T-cell (primary cell): ENCODE data around the gene ING5. TPM values are rescaled to one million over a fixed set of nuclear protein-coding genes. Genes with fewer than 3 reads are reported as not detected.
A peak's percentile ranks its signal among the peaks of the same experiment; 100 is the strongest.

Experiments
- ATAC-seq, 4 experiments: fragments of 200-7000 bp in 3 of 4; fragments of 150-1000 bp in 1 of 4; cut with Tn5 transposase; replicated peaks in 1 of 4; 1 replicate in 3 of 4; 2 replicates in 1 of 4; pipeline ENCODE4 v1.10.0; 2021; ENCODE audit warnings: moderate library complexity in 3 of 4, mild to moderate bottlenecking in 2 of 4, moderate number of reproducible peaks in 1 of 4
- CTCF ChIA-PET, 2 donors: fragments of 300-600 bp; sonication (Branson Sonifier 250); formaldehyde crosslinking; loops; one replicate each; lab custom pipeline; 2022; ENCODE audit warnings: antibody characterized with exemption in 2 of 2; lab: Charles Lee
- POLR2A ChIA-PET, 2 donors: fragments of 300-600 bp; sonication (Branson Sonifier 250); formaldehyde crosslinking; loops; one replicate each; lab custom pipeline; 2022; ENCODE audit warnings: antibody characterized with exemption in 2 of 2; lab: Charles Lee
- DNase-seq, 35 experiments: peaks; one replicate each; pipeline versions ENCODE4 v3.0.0 to v3.0.0-alpha.2; 2013 to 2023
- H3K27ac ChIP-seq: one replicate; pipeline ENCODE4 v1.5.1; 2013; ENCODE audit warnings: low read length
- H3K27me3 ChIP-seq, 2 experiments: replicated peaks in 1 of 2; 1 replicate in 1 of 2; 2 replicates in 1 of 2; pipeline versions ENCODE4 v1.6.1 to v1.7.0; 2013; ENCODE audit warnings: low read length in 1 of 2, mixed read lengths in 1 of 2; ENCODE audit not compliant: control insufficient read depth in 2 of 2, insufficient read depth in 2 of 2; ENCODE audit errors: extremely low read depth in 1 of 2
- H3K36me3 ChIP-seq, 2 donors: 1 replicate in 1 of 2; 2 replicates in 1 of 2; pipeline versions ENCODE4 v1.6.1 to v1.7.0; 2013; ENCODE audit warnings: low read length in 1 of 2; ENCODE audit not compliant: control insufficient read depth in 2 of 2, insufficient read depth in 1 of 2; ENCODE audit errors: extremely low read depth in 1 of 2
- H3K4me1 ChIP-seq, 2 experiments: 1 replicate in 1 of 2; 2 replicates in 1 of 2; pipeline versions ENCODE4 v1.6.1 to v1.7.0; 2013; ENCODE audit warnings: low read length in 2 of 2, mixed read lengths in 1 of 2; ENCODE audit not compliant: insufficient read depth in 2 of 2, control insufficient read depth in 1 of 2; ENCODE audit errors: extremely low read depth in 1 of 2
- H3K4me3 ChIP-seq, 2 donors: 1 replicate in 1 of 2; 2 replicates in 1 of 2; pipeline versions ENCODE4 v1.5.1 to v1.7.0; 2013; ENCODE audit warnings: mild to moderate bottlenecking in 2 of 2, low read length in 1 of 2, moderate library complexity in 1 of 2; ENCODE audit not compliant: control insufficient read depth in 1 of 2; ENCODE audit errors: extremely low read depth in 1 of 2
- H3K9me3 ChIP-seq: 2 replicates; pipeline ENCODE4 v1.7.0; 2013
- H3K27ac Mint-ChIP-seq, 2 donors: one replicate each; pipeline ENCODE4 v1.8.0; 2020 to 2021; ENCODE audit warnings: mild to moderate bottlenecking in 2 of 2, mixed read lengths in 2 of 2
- H3K27me3 Mint-ChIP-seq, 2 donors: one replicate each; pipeline ENCODE4 v1.8.0; 2021 to 2022; ENCODE audit warnings: mixed read lengths in 2 of 2
- H3K36me3 Mint-ChIP-seq: one replicate; pipeline ENCODE4 v1.8.0; 2021; ENCODE audit warnings: mixed read lengths
- H3K4me1 Mint-ChIP-seq, 3 donors: one replicate each; pipeline ENCODE4 v1.8.0; 2020 to 2022; ENCODE audit warnings: mixed read lengths in 3 of 3, mild to moderate bottlenecking in 1 of 3
- H3K4me3 Mint-ChIP-seq, 3 donors: one replicate each; pipeline ENCODE4 v1.8.0; 2020 to 2022; ENCODE audit warnings: mild to moderate bottlenecking in 3 of 3, mixed read lengths in 3 of 3, moderate library complexity in 3 of 3
- H3K9me3 Mint-ChIP-seq, 3 donors: one replicate each; pipeline ENCODE4 v1.8.0; 2020 to 2022; ENCODE audit warnings: mixed read lengths in 3 of 3
- WGBS: methylation state at CpG from one replicate; pipeline ENCODE4 v1.1.5; 2013; ENCODE audit warnings: missing lambda C conversion rate; ENCODE audit not compliant: insufficient coverage; 5-methylcytosine and 5-hydroxymethylcytosine counted together
- total RNA-seq, 35 experiments: library from RNA in 6 of 35; stranded (reverse) in 6 of 35; fragments of 120-200 nt in 1 of 35; gene quantifications; one replicate each; pipeline versions ENCODE4 v1.2.1 to v1.2.4 and lab custom pipeline; 2013 to 2026

The ING5 gene
- total RNA-seq, 5 donors from 2014 or later (not counting 1 experiment from before 2014, with no cell fraction given): 63.0 to 98.0 (median 77.4) TPM

DNA sequence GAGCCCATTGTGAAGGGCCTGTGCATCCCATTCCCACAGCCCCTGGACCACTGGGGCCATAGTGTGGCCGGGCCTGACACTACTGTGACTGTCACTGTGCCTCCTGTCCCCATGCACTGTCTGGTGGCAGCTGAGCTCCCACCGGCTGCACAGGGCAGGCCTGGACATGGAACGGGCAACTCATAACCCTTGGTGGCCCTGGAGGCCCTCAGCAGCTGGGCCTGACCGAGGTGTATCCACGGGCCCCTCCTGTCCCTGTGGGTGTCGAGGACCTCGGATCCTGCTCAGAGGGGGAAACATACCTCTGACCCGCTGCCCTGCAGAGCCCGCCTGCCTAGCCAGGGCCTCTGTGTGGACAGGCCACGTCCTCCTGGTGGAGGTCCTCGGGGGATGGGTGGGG lies 67.0 kb downstream of the ING5 start:
- Histone ChIP-seq H3K4me3 (no peak overlapping the region), H3K27me3 (peaks cover 0 to 4% of the 10 kb centered on the region in 2 experiments), H3K36me3 (no peaks in the 10 kb centered on the region), H3K27ac (no peak overlapping the region), H3K9me3 (no peaks in the 10 kb centered on the region), H3K4me1 (peaks cover 2 to 39% of the 10 kb centered on the region in 2 experiments)
- no peak overlapping the region for H3K27ac Mint-ChIP-seq
- DNase-seq: peak in 1 of 35 experiments; percentile 19
- POLR2A ChIA-PET: no interaction called here
- no peaks in the 10 kb centered on the region for H3K27me3 Mint-ChIP-seq
- no peaks in the 10 kb centered on the region for H3K9me3 Mint-ChIP-seq
- no peak for ATAC-seq
- no peak overlapping the region for H3K4me3 Mint-ChIP-seq
- H3K36me3 Mint-ChIP-seq: no peaks in the 10 kb centered on the region
- H3K4me1 Mint-ChIP-seq: peaks cover 12 to 20% (median 13%) of the 10 kb centered on the region in 3 donors
- 89% methylated on average over 9 of the region's 11 CpGs for WGBS
- CTCF ChIA-PET: no interaction called here

DNA sequence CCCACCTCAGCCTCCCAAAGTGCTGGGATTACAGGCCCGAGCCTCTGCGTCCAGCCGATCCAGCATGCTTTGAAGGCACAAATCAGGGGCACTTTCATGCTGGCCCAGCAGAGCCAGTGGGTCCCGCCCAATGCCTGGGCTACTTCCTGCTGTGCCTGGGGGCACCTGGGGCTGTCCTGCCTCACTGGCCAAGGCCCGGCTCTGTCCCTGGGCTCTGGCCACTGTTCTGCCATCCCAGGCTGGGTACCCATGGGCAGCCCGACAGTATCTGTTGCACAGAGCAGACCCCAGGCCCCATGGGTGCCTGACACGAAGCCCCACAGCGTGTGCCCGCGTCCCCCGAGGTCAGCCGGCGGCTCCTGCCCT lies 68.0 kb downstream of the ING5 start:
- H3K27ac Mint-ChIP-seq: no peak overlapping the region
- CTCF ChIA-PET: no interaction called here
- no peak overlapping the region for H3K4me3 Mint-ChIP-seq
- H3K36me3 ChIP-seq: no peaks in the 10 kb centered on the region
- no peaks in the 10 kb centered on the region for H3K36me3 Mint-ChIP-seq
- 92% methylated on average over 13 of the region's 13 CpGs for WGBS
- DNase-seq (peak in 1 of 35 experiments; percentile 11), ATAC-seq (no peak)
- POLR2A ChIA-PET: no interaction called here
- H3K27me3 ChIP-seq: peaks cover 0 to 11% of the 10 kb centered on the region in 2 experiments
- H3K4me1 Mint-ChIP-seq: peaks cover 11 to 14% (median 12%) of the 10 kb centered on the region in 3 donors
- no peaks in the 10 kb centered on the region for H3K9me3 Mint-ChIP-seq
- no peak overlapping the region for H3K27ac ChIP-seq
- peaks cover 2 to 31% of the 10 kb centered on the region in 2 experiments for H3K4me1 ChIP-seq
- H3K9me3 ChIP-seq: no peaks in the 10 kb centered on the region
- H3K27me3 Mint-ChIP-seq: no peaks in the 10 kb centered on the region
- no peak overlapping the region for H3K4me3 ChIP-seq

DNA sequence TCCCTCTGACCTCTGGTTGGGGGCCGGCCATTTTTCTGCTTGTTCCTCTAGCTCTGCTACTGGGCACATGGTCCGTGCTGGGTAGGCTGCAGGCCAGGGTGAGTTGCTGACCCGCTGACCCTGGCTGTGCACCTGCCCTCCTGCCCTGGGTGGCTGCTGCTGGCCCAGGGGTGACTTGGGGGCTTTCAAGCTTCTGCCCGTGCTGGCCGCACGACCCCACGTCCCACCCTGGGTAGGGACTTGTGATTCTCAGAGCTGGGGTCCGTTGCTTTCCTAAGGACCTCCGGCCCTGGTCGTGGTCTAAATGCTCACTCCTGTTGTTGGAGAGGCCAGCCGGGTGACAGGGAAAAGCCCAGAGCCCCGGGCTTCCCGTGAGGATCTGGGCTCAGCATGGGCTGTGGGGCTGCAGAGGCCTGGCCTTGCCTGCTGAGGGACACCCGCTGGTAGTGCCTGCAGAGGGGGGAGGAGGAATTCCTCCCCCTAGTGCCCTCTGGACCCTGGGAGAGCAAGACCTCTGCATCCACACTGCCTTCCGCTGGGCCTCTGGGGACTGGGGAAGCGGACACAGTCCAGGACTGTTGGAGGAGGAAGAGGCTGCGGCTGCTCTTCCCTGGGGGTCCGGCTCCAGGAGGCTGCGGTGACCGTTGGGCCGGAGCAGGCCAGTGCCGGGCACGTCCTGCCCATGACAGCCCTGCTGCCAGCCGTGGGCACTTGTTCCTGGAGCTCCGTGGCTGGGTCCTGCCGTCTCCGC lies 68.5 kb downstream of the ING5 start:
- POLR2A ChIA-PET: no interaction called here
- H3K9me3 ChIP-seq: no peaks in the 10 kb centered on the region
- no peaks in the 10 kb centered on the region for H3K27me3 Mint-ChIP-seq
- no peak for ATAC-seq
- H3K36me3 ChIP-seq: no peaks in the 10 kb centered on the region
- peaks cover 0 to 17% of the 10 kb centered on the region in 2 experiments for H3K27me3 ChIP-seq
- peaks cover 2 to 28% of the 10 kb centered on the region in 2 experiments for H3K4me1 ChIP-seq
- H3K4me3 Mint-ChIP-seq: no peak overlapping the region
- H3K36me3 Mint-ChIP-seq: no peaks in the 10 kb centered on the region
- H3K9me3 Mint-ChIP-seq: no peaks in the 10 kb centered on the region
- H3K4me3 ChIP-seq: no peak overlapping the region
- H3K27ac ChIP-seq: no peak overlapping the region
- peaks cover 11 to 14% (median 12%) of the 10 kb centered on the region in 3 donors for H3K4me1 Mint-ChIP-seq
- CTCF ChIA-PET: no interaction called here
- H3K27ac Mint-ChIP-seq: no peak overlapping the region
- peak in 1 of 35 experiments; percentile 22 for DNase-seq
- 81% methylated on average over 17 of the region's 27 CpGs for WGBS

DNA sequence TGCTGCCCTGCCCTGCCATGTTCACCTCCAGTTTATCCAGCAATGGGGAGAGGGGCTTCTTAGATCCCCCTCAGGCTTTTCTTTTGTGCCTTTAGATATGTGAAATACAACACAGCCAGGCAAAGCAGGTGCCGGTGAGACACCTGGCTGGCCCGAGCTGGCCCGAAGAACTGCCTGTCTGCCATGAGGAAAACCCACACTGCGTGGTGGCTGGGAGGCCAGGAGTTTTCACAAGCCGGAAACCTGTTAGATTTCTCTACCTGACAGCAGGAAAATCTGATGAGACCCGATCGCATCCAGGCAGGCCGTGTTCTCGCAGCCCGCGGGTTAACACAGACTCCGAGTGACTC lies 69.1 kb downstream of the ING5 start:
- peak overlapping the region in 1 of 2 donors; percentile 22 for H3K27ac Mint-ChIP-seq
- no peaks in the 10 kb centered on the region for H3K36me3 Mint-ChIP-seq
- no peak overlapping the region for H3K4me3 Mint-ChIP-seq
- ATAC-seq (no peak), DNase-seq (no peak)
- no peaks in the 10 kb centered on the region for H3K9me3 ChIP-seq
- H3K27me3 ChIP-seq: peaks cover 0 to 22% of the 10 kb centered on the region in 2 experiments
- H3K4me3 ChIP-seq: no peak overlapping the region
- no peaks in the 10 kb centered on the region for H3K36me3 ChIP-seq
- H3K27me3 Mint-ChIP-seq: no peaks in the 10 kb centered on the region
- WGBS: 96% methylated on average over 12 of the region's 12 CpGs
- H3K9me3 Mint-ChIP-seq: no peaks in the 10 kb centered on the region
- ChIA-PET POLR2A (no interaction called here), CTCF (no interaction called here)
- H3K27ac ChIP-seq: no peak overlapping the region
- H3K4me1 ChIP-seq: peaks cover 2 to 28% of the 10 kb centered on the region in 2 experiments
- H3K4me1 Mint-ChIP-seq: peaks cover 11 to 14% (median 12%) of the 10 kb centered on the region in 3 donors

DNA sequence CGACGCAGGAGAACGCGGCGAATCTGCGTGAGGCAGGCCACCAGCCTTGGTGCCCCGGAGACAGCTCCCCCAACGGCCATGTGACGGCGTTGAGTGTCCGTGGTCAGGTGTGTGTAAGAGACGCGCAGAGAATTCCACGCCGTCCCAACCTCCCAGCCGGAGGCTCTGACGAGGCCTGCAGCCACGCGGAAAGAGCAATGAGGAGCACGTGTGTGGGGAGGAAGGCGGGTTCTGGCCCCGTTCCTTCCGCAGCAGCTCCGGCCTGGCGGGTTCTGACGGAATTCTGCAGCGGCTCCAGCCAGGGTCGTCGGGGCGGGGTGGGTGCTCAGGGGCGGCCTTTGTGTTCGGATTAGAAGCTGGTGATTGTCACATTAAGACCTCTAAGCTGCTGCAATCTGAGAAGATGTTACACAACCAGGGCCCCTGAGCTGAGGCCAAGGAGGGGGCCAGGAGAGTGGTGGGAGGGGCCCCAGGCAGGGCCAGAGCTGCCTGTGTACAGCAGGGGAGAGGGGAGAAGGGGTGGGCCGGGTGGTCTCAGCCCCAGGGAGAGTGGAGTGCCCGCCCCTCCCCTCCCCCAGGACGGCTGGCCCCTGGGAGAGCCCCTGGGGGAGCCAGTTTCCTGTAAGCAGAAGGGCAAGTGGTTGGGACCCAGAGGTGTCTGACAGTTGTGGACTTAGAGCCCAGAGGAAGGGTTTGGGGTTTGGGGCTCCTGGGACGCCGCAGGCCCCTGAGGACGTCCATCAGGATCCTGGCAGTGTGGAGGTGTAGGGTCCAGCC lies 69.6 kb downstream of the ING5 start:
- peak overlapping the region; percentile 23 to 72 for H3K27ac Mint-ChIP-seq
- no peak overlapping the region for H3K4me3 ChIP-seq
- H3K4me1 ChIP-seq: peaks cover 2 to 28% of the 10 kb centered on the region in 2 experiments
- peak overlapping the region; percentile 18 to 67 (median 56) for H3K4me3 Mint-ChIP-seq
- CTCF ChIA-PET: interaction anchor here in 1 of 2 donors (0.6 kb wide), 1 partner anchor 123 kb away, joined by 5 read pairs; no protein-coding TSS in a partner anchor
- H3K4me1 Mint-ChIP-seq: peaks cover 11 to 14% (median 12%) of the 10 kb centered on the region in 3 donors
- no peaks in the 10 kb centered on the region for H3K36me3 ChIP-seq
- H3K36me3 Mint-ChIP-seq: no peaks in the 10 kb centered on the region
- ATAC-seq (peak in 3 of 4 experiments; percentile 5 to 25 (median 17)), DNase-seq (peak in 1 of 35 experiments; percentile 7)
- POLR2A ChIA-PET: no interaction called here
- peaks cover 0 to 27% of the 10 kb centered on the region in 2 experiments for H3K27me3 ChIP-seq
- H3K27me3 Mint-ChIP-seq: no peaks in the 10 kb centered on the region
- WGBS: 94% methylated on average over 32 of the region's 38 CpGs
- no peaks in the 10 kb centered on the region for H3K9me3 Mint-ChIP-seq
- no peaks in the 10 kb centered on the region for H3K9me3 ChIP-seq
- H3K27ac ChIP-seq: no peak overlapping the region

DNA sequence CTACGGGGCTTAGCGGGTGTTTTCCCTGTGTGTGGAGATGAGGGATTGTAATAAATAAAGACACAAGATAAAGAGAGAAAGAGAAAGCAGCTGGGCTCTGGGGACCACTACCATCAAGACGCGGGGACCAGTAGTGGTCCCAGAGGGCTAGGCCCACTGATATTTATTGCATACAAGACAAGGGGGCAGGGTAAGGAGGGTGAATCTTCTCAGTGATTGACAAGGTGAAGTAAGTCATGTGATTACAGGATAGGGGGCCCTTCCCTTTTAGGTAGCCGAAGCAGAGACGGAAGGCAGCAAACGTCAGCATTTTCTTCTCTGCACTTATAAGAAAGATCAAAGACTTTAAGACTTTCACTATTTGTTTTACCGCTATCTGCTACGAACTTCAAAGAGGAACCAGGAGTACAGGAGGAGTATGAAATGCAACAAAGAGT lies 70.2 kb downstream of the ING5 start:
- Histone ChIP-seq H3K27me3 (peaks cover 0 to 33% of the 10 kb centered on the region in 2 experiments), H3K27ac (no peak overlapping the region), H3K9me3 (no peaks in the 10 kb centered on the region), H3K4me3 (no peak overlapping the region), H3K36me3 (no peaks in the 10 kb centered on the region), H3K4me1 (peaks cover 2 to 28% of the 10 kb centered on the region in 2 experiments)
- ATAC-seq: peak in 2 of 4 experiments; percentile 21 to 35
- Mint-ChIP-seq H3K27me3 (no peaks in the 10 kb centered on the region), H3K36me3 (no peaks in the 10 kb centered on the region), H3K4me3 (peak overlapping the region; percentile 18 to 67 (median 56)), H3K9me3 (no peaks in the 10 kb centered on the region), H3K4me1 (peaks cover 11 to 14% (median 12%) of the 10 kb centered on the region in 3 donors), H3K27ac (peak overlapping the region; percentile 23 to 72)
- WGBS: 71% methylated on average over 2 of the region's 9 CpGs
- ChIA-PET POLR2A (interaction anchor here in 1 of 2 donors (0.5 kb wide), 1 partner anchor 53 kb away, joined by 6 read pairs; no protein-coding TSS in a partner anchor), CTCF (interaction anchor here in 1 of 2 donors (0.6 kb wide), 1 partner anchor 124 kb away, joined by 5 read pairs; no protein-coding TSS in a partner anchor)
- peak in 20 of 35 experiments; percentile 14 to 60 (median 24) for DNase-seq
